Gastroesophageal sphincter (tissue), 3 donors: ENCODE results near the gene SNTG2.

ENCODE experiments used
- POLR2A ChIP-seq, 2 donors: fragments of 450-650 bp; IDR thresholded peaks; one replicate each; pipeline ENCODE4 v1.6.1; 2017; ENCODE audit warnings: antibody characterized with exemption in 2 of 2, mild to moderate bottlenecking in 2 of 2, moderate library complexity in 1 of 2
- POLR2AphosphoS5 ChIP-seq: sonication (generic); formaldehyde crosslinking; IDR thresholded peaks from one replicate; pipeline ENCODE4 v1.6.1; 2017; ENCODE audit warnings: antibody characterized with exemption
- TF ChIP-seq, protein P1 (sequence below), 4 experiments: fragments of 200-600 bp in 2 of 4; fragments of 450-650 bp in 2 of 4; sonication (generic) in 1 of 4; IDR thresholded peaks; one replicate each; pipeline ENCODE4 v1.5.1; 2017 to 2019; ENCODE audit warnings: antibody characterized with exemption in 4 of 4, mild to moderate bottlenecking in 2 of 4, moderate library complexity in 2 of 4

- no peak for TF ChIP-seq POLR2A (IDR thresholded peaks at IDR 0.05)
- TF ChIP-seq, protein P1, sequence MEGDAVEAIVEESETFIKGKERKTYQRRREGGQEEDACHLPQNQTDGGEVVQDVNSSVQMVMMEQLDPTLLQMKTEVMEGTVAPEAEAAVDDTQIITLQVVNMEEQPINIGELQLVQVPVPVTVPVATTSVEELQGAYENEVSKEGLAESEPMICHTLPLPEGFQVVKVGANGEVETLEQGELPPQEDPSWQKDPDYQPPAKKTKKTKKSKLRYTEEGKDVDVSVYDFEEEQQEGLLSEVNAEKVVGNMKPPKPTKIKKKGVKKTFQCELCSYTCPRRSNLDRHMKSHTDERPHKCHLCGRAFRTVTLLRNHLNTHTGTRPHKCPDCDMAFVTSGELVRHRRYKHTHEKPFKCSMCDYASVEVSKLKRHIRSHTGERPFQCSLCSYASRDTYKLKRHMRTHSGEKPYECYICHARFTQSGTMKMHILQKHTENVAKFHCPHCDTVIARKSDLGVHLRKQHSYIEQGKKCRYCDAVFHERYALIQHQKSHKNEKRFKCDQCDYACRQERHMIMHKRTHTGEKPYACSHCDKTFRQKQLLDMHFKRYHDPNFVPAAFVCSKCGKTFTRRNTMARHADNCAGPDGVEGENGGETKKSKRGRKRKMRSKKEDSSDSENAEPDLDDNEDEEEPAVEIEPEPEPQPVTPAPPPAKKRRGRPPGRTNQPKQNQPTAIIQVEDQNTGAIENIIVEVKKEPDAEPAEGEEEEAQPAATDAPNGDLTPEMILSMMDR (IDR thresholded peaks at IDR 0.05) = no peak
- TF ChIP-seq POLR2AphosphoS5 = no peak
Measured at GRCh38 chr2:1046067-1046466, 95.4 kb downstream of the SNTG2 start.
